Measurements from ENCODE around the gene PIAS1.
"Not testable (repeated sequence)": the region's sequence is repeated elsewhere in the genome, so short reads cannot be mapped to it uniquely, and the experiment has no call there.

The PIAS1 gene

GRCh38 chr15:68234520-68234919 is 180.4 kb downstream of the PIAS1 start:
- DNase-seq (ENCODE audit: low spot score), result not testable (repeated sequence)

GRCh38 chr15:68235022-68235421 is 180.9 kb downstream of the PIAS1 start:
- DNase-seq (ENCODE audit: low spot score), result no peak

DNA sequence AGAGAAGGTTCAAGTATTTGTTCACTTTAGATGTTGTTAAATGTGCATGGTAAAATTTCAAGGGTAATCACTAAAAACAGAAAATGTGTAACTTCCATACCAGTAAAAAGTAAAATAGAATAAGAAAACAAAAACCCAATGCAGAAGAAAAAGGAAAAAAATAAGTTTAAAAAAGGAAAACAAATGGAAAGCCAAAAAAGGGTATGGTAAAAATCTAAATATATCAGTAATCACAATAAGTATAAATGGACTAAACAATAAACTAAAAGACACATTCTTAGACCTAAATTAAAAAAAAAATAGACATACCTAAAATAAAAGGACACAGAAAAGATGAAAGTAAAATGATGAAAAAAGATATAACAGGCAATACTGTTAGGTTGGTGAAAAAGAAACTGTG is 184.9 kb downstream of the PIAS1 start:
- no peak for DNase-seq (ENCODE audit: low spot score)

GRCh38 chr15:68241088-68241935 is 187.2 kb downstream of the PIAS1 start:
- DNase-seq (ENCODE audit: low spot score), result no peak

All from AG20443 (cell line).